Activated T-cell treated with anti-CD3 and anti-CD28 coated beads, Interleukin-2, amount 50 U/mL, for 24 hours (primary cell): ENCODE data around the gene ABCA2.
"Not testable (repeated sequence)": the region's sequence is repeated elsewhere in the genome, so short reads cannot be mapped to it uniquely, and the experiment has no call there.

Source experiments
- DNase-seq: peaks from one replicate; pipeline ENCODE4 v3.0.0-alpha.2; 2020
- H3K27ac Mint-ChIP-seq: 2 replicates; pipeline ENCODE4 v1.8.0; 2020; ENCODE audit warnings: mild to moderate bottlenecking, mixed read lengths
- H3K27me3 Mint-ChIP-seq: 2 replicates; pipeline ENCODE4 v1.8.0; 2020; ENCODE audit warnings: mixed read lengths
- H3K36me3 Mint-ChIP-seq: 2 replicates; pipeline ENCODE4 v1.8.0; 2020; ENCODE audit warnings: low read depth, mixed read lengths
- H3K4me1 Mint-ChIP-seq: 2 replicates; pipeline ENCODE4 v1.8.0; 2020; ENCODE audit warnings: low read depth, mixed read lengths
- H3K4me3 Mint-ChIP-seq: 2 replicates; pipeline ENCODE4 v1.8.0; 2020; ENCODE audit warnings: mild to moderate bottlenecking, moderate library complexity, mixed read lengths
- H3K9me3 Mint-ChIP-seq: 2 replicates; pipeline ENCODE4 v1.8.0; 2020; ENCODE audit warnings: mixed read lengths

ABCA2 gene

DNA sequence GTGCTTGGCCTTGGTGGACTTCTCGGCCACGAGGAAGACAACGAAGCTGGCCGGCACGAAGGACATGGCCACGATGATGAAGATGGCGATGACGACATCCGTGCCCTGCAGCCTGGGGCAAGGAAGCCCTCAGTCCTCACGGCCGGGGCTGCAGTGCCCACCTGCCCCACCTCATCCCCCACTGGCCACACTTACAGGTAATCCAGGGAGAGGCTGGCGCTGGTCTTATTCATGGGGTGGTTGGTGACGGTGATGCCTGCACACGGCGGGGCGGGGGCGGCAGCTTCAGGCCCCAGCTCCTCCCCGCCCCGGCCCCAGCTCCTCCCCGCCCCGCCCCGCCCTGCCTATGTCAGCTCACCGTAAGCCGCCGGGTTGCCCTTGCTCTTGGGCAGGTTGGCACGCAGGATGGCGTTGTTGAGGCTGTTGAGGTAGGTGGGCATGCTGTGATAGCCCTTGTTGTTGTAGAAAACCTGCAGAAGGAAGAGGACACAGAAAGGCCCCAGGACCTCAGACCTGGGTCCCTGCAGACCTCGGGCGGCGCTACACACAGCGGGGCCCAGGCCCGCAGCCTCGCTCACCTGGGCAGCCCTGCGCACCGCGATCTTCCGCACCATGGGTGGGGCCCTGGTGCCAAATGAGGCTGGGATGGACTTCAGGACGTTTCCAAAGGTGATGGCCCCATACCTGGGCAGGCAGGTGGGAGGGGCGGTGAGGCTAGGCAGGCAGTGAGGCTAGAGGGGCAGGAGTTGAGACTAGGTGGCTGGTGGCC lies 15.9 kb downstream of the ABCA2 start:
- no peaks in the 10 kb centered on the region for H3K27me3 Mint-ChIP-seq
- peaks cover 17% of the 10 kb centered on the region for H3K36me3 Mint-ChIP-seq
- no peak overlapping the region for H3K4me3 Mint-ChIP-seq
- H3K9me3 Mint-ChIP-seq, result no peaks in the 10 kb centered on the region
- DNase-seq, result no peak
- no peak overlapping the region for H3K27ac Mint-ChIP-seq
- no peaks in the 10 kb centered on the region for H3K4me1 Mint-ChIP-seq

DNA sequence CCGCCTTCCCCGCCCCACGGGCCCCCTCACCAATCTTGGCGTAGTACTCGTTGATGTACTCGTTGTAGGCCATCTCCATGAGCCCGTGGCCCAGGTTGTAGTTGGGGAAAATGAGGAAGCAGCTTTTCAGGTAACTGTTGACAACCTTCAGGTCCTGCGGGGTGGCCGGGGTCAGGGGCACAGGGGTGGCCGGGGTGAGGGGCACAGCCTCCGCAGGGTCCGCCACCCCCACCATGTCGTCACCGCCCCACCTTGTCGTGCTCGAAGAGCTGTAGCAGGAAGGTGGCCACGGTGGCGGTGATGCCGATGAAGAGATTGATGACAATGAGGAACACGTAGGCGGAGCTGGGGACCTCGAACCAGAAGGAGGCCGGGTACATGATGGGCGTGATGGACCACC lies 16.9 kb downstream of the ABCA2 start:
- H3K36me3 Mint-ChIP-seq, result peaks cover 13% of the 10 kb centered on the region

DNA sequence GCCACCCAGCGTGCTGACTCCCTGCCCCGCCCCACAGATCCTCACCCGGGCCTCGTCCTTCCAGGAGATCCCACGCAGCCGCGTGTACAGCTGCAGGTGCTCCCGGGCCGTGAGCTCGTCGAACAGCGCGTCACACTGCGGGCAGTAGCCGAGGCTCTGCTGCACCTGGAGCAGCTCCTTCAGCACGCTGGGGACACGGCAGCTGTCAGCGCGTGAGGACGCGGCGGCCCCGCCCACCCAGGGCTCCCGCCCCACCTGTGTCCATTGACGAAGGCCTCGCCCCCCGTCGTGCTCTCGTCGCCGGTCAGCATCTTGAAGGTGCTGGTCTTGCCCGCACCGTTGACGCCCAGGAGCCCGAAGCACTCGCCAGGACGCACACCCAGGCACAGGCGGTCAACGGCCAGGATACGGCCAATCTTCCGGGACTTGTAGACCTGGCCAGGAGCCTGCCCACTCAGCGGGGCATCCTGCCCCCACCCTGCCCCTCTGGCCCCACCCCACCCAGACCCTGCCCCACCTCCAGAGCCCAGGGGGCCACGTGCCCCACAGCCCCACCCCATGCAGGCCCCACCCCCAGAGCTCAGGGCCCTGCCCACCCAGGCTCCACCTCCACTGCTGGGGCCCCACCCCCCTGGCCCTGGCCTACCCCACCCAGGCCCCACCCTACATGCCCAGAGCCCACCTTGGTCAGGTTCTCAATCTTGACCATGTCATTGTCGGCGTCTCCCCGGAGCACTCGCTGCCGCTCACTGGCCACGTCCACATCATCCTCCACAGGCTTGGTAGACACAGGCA lies 17.9 kb downstream of the ABCA2 start:
- no peak overlapping the region for H3K27ac Mint-ChIP-seq
- H3K4me3 Mint-ChIP-seq, result no peak overlapping the region

More for the DNA sequence above, 16.9 kb downstream of the ABCA2 start:
- Mint-ChIP-seq H3K27ac (no peak overlapping the region), H3K9me3 (no peaks in the 10 kb centered on the region), H3K4me3 (no peak overlapping the region), H3K4me1 (peaks cover 5% of the 10 kb centered on the region), H3K27me3 (no peaks in the 10 kb centered on the region)
- no peak for DNase-seq

DNA sequence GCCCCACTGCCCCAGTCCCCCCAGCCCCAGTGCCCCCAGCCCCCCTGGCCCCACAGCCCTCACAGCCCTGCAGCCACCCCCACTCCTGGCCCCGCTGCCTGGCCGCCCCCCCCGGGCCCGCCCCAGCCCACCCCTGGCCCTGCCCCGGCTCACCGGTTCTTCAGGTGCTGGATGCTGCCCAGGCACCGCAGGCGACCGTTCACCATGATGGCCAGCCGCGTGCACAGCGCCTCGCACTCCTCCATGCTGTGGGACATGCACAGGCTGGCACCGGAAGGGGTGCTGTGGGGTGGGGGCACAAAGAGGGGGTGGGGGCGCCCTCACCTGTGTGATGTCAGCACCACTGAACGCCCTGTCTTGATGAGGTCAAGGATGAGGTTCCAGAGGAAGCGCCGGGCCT lies 18.8 kb downstream of the ABCA2 start:
- H3K27me3 Mint-ChIP-seq, result no peaks in the 10 kb centered on the region
- H3K4me3 Mint-ChIP-seq, result no peak overlapping the region
- no peak overlapping the region for H3K27ac Mint-ChIP-seq
- no peaks in the 10 kb centered on the region for H3K9me3 Mint-ChIP-seq
- peaks cover 9% of the 10 kb centered on the region for H3K4me1 Mint-ChIP-seq
- H3K36me3 Mint-ChIP-seq, result peaks cover 9% of the 10 kb centered on the region
- DNase-seq, result no peak

More for the DNA sequence above, 17.9 kb downstream of the ABCA2 start:
- Mint-ChIP-seq H3K4me1 (peaks cover 9% of the 10 kb centered on the region), H3K36me3 (peaks cover 11% of the 10 kb centered on the region), H3K27me3 (no peaks in the 10 kb centered on the region), H3K9me3 (no peaks in the 10 kb centered on the region)
- DNase-seq, result no peak

DNA sequence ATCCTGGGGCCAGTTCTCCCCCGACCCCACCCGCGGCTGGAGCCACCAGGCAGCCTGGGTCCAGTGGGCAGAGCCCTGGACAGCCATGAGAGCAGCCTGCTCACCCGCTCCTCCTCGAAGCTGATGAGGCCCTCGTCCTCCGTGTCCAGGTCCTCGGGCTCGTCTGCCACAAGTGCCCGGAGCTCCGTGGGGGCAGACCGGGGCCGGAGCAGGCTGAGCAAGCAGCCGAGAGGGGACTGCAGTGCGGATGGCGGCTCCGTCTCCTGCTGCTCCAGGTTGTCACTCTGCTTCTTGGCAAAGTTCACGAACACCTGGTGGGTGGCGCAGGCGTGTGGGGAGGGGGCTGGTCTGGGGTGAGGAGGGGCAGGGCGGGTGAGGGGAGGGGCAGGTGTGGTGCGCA lies 19.7 kb downstream of the ABCA2 start:
- Mint-ChIP-seq H3K9me3 (no peaks in the 10 kb centered on the region), H3K36me3 (peaks cover 9% of the 10 kb centered on the region), H3K27ac (no peak overlapping the region), H3K4me3 (no peak overlapping the region), H3K27me3 (no peaks in the 10 kb centered on the region), H3K4me1 (peaks cover 9% of the 10 kb centered on the region)
- DNase-seq, result no peak

DNA sequence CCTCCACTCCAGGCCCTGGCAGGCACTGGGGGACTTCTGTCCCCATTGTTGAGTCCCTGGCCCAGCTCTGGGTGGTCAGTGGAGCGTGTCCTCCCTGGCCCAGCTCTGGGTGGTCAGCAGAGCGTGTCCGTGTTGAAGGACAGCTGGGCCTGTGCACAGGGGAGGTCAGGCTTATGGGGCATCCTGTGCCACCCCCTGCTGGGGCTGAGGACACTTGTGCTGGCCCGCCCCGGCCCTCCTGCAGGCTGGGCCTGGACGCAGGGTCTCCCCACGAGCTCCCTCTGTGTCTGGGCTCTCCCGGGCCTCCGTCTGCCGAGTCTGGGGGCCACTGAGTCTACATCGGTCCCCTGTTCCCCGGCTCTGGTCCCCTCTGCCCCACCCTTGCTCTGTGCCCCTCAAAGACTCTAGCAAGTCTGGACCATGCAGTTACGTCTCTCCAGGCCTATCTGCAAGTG lies 20.2 kb downstream of the ABCA2 start:
- Mint-ChIP-seq H3K4me3 (no peak overlapping the region), H3K9me3 (no peaks in the 10 kb centered on the region), H3K27ac (no peak overlapping the region), H3K4me1 (peaks cover 9% of the 10 kb centered on the region), H3K27me3 (no peaks in the 10 kb centered on the region), H3K36me3 (peaks cover 9% of the 10 kb centered on the region)
- no peak for DNase-seq

DNA sequence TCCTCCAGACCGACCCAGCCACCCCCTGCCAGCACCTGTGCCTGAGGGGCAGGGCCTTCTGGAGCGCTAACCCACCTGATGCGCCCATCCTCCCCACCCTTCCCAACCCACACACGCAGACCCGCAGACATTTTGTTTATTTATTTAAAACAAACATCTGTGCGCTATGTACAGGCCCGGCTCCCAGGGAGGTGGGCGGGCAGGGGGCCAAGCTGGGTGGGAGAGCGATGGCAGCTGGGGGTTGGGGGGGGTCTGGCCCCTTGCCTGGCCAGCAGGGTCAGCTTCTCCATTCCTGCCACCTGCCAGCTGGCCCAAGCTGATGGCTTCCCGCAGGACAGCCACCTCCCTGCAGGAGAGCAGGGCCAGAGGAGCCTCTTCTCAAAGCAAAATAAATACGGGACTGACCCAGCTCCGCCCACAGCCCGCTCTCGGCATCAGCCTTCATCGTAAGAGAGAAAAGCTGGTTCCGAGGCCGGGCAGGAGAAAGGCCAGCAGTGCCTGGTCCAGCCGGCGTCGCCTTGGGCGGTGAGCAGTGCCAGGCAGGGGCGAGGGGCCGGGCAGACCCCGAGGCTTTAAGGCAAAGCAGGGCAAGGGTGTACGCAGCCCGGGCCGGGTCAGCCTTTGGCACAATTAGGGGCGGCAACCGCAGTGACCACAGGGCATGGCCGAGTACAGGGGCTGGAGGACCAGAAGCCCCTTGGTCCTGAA lies 20.8 kb downstream of the ABCA2 start:
- Mint-ChIP-seq H3K36me3 (peaks cover 7% of the 10 kb centered on the region), H3K4me3 (no peak overlapping the region), H3K27me3 (no peaks in the 10 kb centered on the region), H3K27ac (no peak overlapping the region), H3K9me3 (no peaks in the 10 kb centered on the region), H3K4me1 (peaks cover 9% of the 10 kb centered on the region)
- no peak for DNase-seq

DNA sequence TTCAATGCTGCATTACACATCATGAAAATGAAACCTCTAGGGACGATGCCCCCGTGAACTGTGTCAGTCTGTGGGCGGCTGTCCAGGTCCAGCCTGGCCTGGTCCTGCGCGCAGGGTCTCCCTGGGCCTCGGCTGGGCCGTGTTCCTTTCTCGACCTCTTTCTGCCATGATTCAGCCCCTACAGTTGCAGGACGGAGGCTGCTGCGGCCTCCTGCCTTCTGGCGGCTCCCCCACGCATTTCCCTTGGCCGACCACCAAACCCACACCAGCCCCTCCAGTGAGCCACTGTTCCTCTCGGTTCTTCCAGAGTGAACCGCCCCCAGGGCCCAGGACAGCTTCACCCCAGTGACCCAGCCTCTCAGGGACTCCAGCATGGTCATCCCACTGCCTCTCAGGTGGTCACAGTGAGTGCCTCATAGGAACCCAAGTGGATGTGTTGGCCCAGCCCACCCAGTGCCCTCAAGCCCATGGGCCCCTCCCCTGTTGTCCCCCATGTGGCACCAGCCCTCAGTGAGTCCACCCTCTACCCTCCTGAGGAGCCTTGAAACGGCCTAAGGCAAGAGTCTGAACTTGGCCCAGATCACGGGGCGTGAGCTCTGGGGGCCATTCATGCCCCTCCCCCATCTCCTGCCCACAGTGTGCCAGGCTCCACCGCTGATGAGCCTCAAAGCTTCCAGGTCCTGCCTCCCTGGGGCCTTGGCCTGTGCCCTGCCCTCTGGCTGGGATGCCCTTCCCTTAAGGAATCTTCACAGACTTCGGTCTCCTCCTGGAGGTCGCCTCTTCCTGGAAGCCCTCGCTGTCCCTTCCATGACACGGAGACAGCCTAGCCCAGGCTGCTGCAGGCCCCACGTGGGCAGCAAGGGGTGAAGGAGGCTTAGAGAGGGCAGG lies 21.7 kb downstream of the ABCA2 start:
- H3K36me3 Mint-ChIP-seq, result peaks cover 3% of the 10 kb centered on the region
- peak overlapping the region; percentile 59 for H3K27ac Mint-ChIP-seq
- peaks cover 9% of the 10 kb centered on the region for H3K4me1 Mint-ChIP-seq
- H3K9me3 Mint-ChIP-seq, result no peaks in the 10 kb centered on the region
- DNase-seq, result no peak
- H3K4me3 Mint-ChIP-seq, result no peak overlapping the region
- H3K27me3 Mint-ChIP-seq, result no peaks in the 10 kb centered on the region

DNA sequence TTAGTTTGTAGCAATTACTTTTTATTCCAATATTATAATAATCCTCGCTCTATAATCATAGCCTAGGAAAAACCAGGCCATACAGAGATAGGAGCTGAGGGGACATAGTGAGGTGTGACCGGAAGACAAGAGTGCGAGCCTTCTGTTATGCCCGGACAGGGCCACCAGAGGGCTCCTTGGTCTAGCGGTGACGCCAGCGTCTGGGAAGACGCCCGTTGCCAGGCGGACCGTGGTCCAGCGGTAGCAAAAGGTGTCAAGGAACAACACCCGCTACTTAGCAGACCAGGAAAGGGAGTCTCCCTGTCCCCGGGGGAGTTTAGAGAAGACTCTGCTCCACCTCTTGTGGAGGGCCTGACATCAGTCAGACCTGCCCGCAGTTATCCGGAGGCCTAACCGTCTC lies 23.8 kb downstream of the ABCA2 start:
- not testable (repeated sequence) for H3K27ac Mint-ChIP-seq, H3K4me3 Mint-ChIP-seq, H3K27me3 Mint-ChIP-seq, H3K9me3 Mint-ChIP-seq, H3K36me3 Mint-ChIP-seq
- peaks cover 21% of the 10 kb centered on the region for H3K4me1 Mint-ChIP-seq
- peak; percentile 52 for DNase-seq

DNA sequence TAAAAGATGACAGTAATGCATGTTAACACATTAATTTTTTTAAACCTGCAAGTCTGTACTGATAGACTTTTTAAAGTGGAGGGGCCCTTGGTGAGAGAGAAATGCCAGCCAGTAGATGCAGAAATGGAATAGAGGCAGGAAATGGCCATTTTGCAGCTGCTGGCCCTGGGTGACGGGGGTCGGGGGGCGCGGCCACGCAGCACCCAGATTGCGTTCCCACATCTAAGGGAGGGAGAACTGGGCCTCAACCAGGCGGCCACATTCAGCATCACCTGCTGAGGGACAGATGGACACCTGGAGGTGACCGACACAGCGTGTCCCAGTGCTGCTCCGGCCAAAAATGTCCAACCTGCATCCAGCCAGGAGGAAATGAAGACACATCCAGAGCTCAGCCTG lies 25.4 kb downstream of the ABCA2 start:
- Mint-ChIP-seq H3K27ac (no peak overlapping the region), H3K4me3 (no peak overlapping the region), H3K27me3 (peaks cover 7% of the 10 kb centered on the region), H3K9me3 (no peaks in the 10 kb centered on the region), H3K36me3 (no peaks in the 10 kb centered on the region), H3K4me1 (peaks cover 34% of the 10 kb centered on the region)
- DNase-seq, result no peak

DNA sequence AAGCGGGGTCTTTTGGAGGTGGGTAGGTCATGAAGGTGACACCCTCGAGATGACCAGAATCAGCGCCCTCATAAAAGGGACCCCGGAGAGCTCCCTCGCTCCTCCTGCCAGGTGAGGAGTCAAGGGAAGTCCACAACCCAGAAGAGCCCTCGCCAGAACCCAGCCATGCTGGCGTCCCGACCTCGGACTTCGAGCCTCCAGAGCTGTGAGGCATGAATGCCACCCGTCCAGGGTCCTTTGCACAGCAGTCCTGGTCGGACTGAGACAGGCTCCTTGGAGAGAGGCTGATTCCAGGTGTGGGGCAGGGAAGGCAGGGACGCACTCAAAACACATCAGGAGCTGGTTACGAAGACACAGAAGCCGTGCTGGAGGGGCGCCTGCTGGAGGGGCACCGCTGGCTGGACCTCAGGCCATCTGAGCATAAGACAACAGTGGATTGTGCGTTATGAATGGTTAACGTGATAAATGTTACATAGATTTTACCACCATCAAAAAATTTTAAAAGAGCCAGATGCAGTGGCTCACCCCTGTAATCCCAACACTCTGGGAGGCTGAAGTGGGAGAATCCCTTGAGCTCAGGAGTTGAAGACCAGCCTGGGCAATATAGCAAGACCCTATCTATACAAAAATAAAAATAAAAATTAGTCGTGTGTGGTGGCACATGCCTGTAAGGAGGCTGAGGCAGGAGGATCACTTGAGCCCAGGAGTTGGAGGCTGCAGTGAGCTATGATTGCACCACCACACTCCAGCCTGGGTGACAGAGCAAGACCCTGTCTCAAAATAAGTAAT lies 26.0 kb downstream of the ABCA2 start:
- Mint-ChIP-seq H3K27me3 (peaks cover 9% of the 10 kb centered on the region), H3K36me3 (no peaks in the 10 kb centered on the region), H3K4me1 (peaks cover 39% of the 10 kb centered on the region), H3K27ac (no peak overlapping the region), H3K4me3 (no peak overlapping the region), H3K9me3 (no peaks in the 10 kb centered on the region)
- DNase-seq, result no peak

DNA sequence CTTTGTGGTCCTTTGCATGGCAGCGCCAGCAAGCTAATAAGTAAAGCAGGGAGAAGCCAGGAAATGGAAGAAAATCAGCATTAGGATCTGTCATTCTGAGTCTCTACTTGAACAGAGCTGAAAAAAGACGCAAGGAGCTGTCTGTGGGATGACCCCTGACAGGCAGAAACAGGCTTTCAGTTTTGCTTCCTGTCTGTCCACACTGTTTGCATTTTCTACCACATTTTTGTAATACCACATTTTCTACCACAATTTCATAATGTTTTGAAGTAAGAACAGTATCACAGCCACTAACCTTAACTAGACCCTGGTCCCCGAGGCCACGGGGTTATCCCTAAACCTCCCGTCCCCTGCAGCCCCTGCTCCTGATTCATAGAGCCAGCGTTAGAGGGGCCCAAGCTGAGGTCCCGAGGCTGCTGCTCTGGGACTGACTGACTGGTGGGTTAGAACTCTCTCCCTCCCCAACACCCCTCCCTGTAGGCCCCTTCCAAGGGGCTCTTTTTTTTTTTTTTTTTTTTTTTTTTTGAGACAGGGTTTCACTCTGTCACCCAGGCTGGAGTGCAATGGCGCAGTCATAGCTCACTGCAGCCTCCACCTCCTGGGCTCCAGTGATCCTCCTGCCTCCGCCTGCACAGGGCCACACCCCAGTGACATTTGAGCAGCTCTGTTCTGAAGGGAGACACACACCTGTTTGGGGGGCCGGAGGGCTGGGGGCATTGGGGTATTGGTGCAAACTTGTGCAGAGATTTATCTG lies 27.7 kb downstream of the ABCA2 start:
- H3K4me1 Mint-ChIP-seq, result peaks cover 38% of the 10 kb centered on the region
- H3K36me3 Mint-ChIP-seq, result no peaks in the 10 kb centered on the region
- peaks cover 9% of the 10 kb centered on the region for H3K27me3 Mint-ChIP-seq
- DNase-seq, result no peak
- no peaks in the 10 kb centered on the region for H3K9me3 Mint-ChIP-seq
- peak overlapping the region; percentile 38 for H3K4me3 Mint-ChIP-seq
- H3K27ac Mint-ChIP-seq, result peak overlapping the region; percentile 69

DNA sequence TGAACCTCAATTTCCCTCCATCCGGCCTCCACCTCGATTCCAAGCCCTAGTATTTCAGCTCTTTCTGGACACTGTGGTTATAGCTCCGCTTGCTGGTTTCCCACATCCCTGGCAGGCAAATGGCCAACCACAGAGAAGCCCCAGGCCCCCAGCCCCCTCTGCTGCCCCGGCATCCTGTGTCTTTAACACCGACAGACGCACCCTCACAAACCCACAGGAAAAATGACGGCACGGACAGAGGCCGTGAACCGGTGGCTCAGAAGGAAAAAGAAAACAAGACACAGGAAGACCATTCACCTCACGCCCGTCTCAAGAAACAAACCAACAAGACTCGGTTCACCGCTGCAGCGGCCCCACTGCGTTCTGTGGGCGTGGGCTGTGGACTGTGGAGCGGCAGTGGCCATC lies 30.2 kb downstream of the ABCA2 start:
- no peak for DNase-seq
- peaks cover 9% of the 10 kb centered on the region for H3K27me3 Mint-ChIP-seq
- H3K4me1 Mint-ChIP-seq, result peaks cover 51% of the 10 kb centered on the region
- H3K36me3 Mint-ChIP-seq, result peaks cover 15% of the 10 kb centered on the region
- H3K27ac Mint-ChIP-seq, result peak overlapping the region; percentile 71
- H3K4me3 Mint-ChIP-seq, result peak overlapping the region; percentile 4
- no peaks in the 10 kb centered on the region for H3K9me3 Mint-ChIP-seq
